Heart right ventricle (tissue), 16 donors: Measurements from ENCODE around the gene LRRC7. TPM values are rescaled to one million over a fixed set of nuclear protein-coding genes. Genes with fewer than 3 reads are reported as not detected.

Experiments
- ATAC-seq, 8 donors: fragments of 200-7000 bp; cut with Tn5 transposase; one replicate each; pipeline ENCODE4 v1.9.1; 2020; ENCODE audit warnings: mild to moderate bottlenecking in 8 of 8, moderate library complexity in 8 of 8, moderate number of reproducible peaks in 1 of 8
- DNase-seq, 2 donors: peaks; one replicate each; pipeline ENCODE4 v3.0.0-alpha.2; 2020
- H3K27ac ChIP-seq, 10 donors: fragments of 200-600 bp; sonication (generic) in 2 of 10; one replicate each; pipeline versions ENCODE4 v1.5.0 to v1.8.0; 2020 to 2022; ENCODE audit warnings: mild to moderate bottlenecking in 3 of 10
- H3K27me3 ChIP-seq, 7 donors: fragments of 200-600 bp; one replicate each; pipeline ENCODE4 v1.8.0; 2021 to 2022; ENCODE audit warnings: mild to moderate bottlenecking in 2 of 7
- H3K36me3 ChIP-seq, 9 donors: fragments of 200-600 bp; sonication (generic) in 1 of 9; one replicate each; pipeline versions ENCODE4 v1.5.0 to v1.8.0; 2020 to 2022; ENCODE audit warnings: mild to moderate bottlenecking in 2 of 9
- H3K4me1 ChIP-seq, 9 donors: fragments of 200-600 bp; sonication (generic) in 1 of 9; one replicate each; pipeline versions ENCODE4 v1.5.0 to v1.8.0; 2020 to 2022; ENCODE audit warnings: mild to moderate bottlenecking in 4 of 9
- H3K4me3 ChIP-seq, 10 donors: fragments of 200-600 bp; sonication (generic) in 2 of 10; one replicate each; pipeline versions ENCODE4 v1.5.0 to v1.8.0; 2020 to 2022; ENCODE audit warnings: mild to moderate bottlenecking in 7 of 10, moderate library complexity in 2 of 10
- H3K9me3 ChIP-seq, 11 donors: fragments of 200-600 bp in 10 of 11; sonication (generic) in 2 of 11; one replicate each; pipeline versions ENCODE4 v1.5.0 to v1.8.0; 2013 to 2022; ENCODE audit warnings: mild to moderate bottlenecking in 2 of 11, control low read depth in 1 of 11, moderate library complexity in 1 of 11
- WGBS, 2 donors: extraction: QIAGEN DNeasy Blood & Tissue Kit; methylation state at CpG; one replicate each; pipeline ENCODE4 v1.1.7; 2013; ENCODE audit warnings: inconsistent platforms in 1 of 2; 5-methylcytosine and 5-hydroxymethylcytosine counted together
- intact Hi-C, 10 donors: fragments of 100-400 bp; cut with DNase I; formaldehyde crosslinking; loops; one replicate each; pipeline versions ENCODE4 v1.11.1 to v1.14.2; 2022
- polyA plus RNA-seq, 2 donors: library from polyadenylated mRNA; stranded (reverse); fragments of 200-250 nt; gene quantifications; one replicate each; pipeline ENCODE4 v1.2.3, GENCODE V29; 2013
- total RNA-seq, 10 donors: library from RNA; stranded (reverse); fragmentation: NEBNext Ultra II Directional in 3 of 10; extraction: Animal tissue kit (Norgen Biotek cat#: 25700) in 3 of 10; gene quantifications; one replicate each; pipeline versions ENCODE4 v1.2.1 to v1.2.4, GENCODE V29; 2021 to 2023
- TF ChIP-seq, protein P1 (sequence below), 9 donors: fragments of 200-600 bp; sonication (generic) in 2 of 9; IDR thresholded peaks; one replicate each; pipeline versions ENCODE4 v1.5.0 to v1.8.0; 2021 to 2022; ENCODE audit warnings: antibody characterized with exemption in 9 of 9, mild to moderate bottlenecking in 5 of 9, moderate library complexity in 1 of 9
- donor health status: Arrhythmogenic right ventricular cardiomyopathy.
- donor health status: ischemic (EF 13 %, LVEDD 7.1; RV severe dilation, severe dysfunction).
- donor health status: healthy with polysubstance abuse.
- donor health status: DM: no; HTN: yes; CAD: no.
- donor health status: DM: no; HTN: no; CAD: no.
- donor health status: ischemic (EF 25% LVEDD 6.9; RV normal size, moderate dysfunction).
- donor health status: ischemic (EF 25% LVEDD 5.7; RV mildly dilated, moderate dysfunction).
- donor health status: healthy.
- donor health status: DM: yes; HTN: yes; CAD: no.
- donor health status: Ischemic cardiomyopathy.
- donor health status: ischemic (EF 35%, LVEDD 5.7; RV mildly dilated, moderate dysfunction).
- donor health status: nonischemic (EF 11% LVEDD 7.7; RV severe dilation, severe dysfunction).
- donor health status: DM: yes; HTN: yes; CAD: no.
- donor health status: PGD.
- donor health status: ischemic (EF 29% LVEDD 5.4; RV normal size, mild dysfunction).
- donor health status: nonischemic (EF 23%, LVEDD 6.1; RV moderate dilation, normal function).

Gene LRRC7
- total and polyA plus RNA-seq, 12 donors: 0.03 to 2.1 (median 0.59) TPM

DNA sequence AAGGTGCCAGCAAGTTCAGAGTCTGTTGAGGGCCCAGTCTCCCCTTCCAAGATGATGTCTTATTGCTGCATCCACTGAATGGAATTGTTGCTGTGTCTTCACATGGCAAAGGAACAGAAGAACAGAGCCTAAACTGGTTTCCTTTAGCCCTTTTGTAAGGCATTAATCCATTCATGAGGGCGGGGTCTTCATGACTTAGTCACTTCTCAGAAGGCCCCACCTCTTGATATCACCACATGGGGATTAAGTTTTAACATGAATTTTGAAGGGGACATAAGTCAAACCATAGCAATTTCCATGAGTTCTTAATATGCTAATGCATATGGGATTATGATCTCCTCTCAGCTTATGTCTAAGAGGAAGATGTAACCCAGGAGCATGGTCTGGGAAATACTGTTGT, 182.9 kb downstream of the LRRC7 start:
- no peaks in the 10 kb centered on the region for H3K9me3 ChIP-seq
- H3K27me3 ChIP-seq: no peaks in the 10 kb centered on the region
- H3K4me1 ChIP-seq: no peaks in the 10 kb centered on the region
- DNase-seq: no peak
- no peak for ATAC-seq
- WGBS, 2 donors: 88 to 100% methylated on average over 1 of the region's 1 CpG
- H3K4me3 ChIP-seq: no peak overlapping the region
- no peaks in the 10 kb centered on the region for H3K36me3 ChIP-seq
- no peak overlapping the region for H3K27ac ChIP-seq
- intact Hi-C loops: no loop called here
- TF ChIP-seq, protein P1, sequence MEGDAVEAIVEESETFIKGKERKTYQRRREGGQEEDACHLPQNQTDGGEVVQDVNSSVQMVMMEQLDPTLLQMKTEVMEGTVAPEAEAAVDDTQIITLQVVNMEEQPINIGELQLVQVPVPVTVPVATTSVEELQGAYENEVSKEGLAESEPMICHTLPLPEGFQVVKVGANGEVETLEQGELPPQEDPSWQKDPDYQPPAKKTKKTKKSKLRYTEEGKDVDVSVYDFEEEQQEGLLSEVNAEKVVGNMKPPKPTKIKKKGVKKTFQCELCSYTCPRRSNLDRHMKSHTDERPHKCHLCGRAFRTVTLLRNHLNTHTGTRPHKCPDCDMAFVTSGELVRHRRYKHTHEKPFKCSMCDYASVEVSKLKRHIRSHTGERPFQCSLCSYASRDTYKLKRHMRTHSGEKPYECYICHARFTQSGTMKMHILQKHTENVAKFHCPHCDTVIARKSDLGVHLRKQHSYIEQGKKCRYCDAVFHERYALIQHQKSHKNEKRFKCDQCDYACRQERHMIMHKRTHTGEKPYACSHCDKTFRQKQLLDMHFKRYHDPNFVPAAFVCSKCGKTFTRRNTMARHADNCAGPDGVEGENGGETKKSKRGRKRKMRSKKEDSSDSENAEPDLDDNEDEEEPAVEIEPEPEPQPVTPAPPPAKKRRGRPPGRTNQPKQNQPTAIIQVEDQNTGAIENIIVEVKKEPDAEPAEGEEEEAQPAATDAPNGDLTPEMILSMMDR (IDR thresholded peaks at IDR 0.05): no peak

DNA sequence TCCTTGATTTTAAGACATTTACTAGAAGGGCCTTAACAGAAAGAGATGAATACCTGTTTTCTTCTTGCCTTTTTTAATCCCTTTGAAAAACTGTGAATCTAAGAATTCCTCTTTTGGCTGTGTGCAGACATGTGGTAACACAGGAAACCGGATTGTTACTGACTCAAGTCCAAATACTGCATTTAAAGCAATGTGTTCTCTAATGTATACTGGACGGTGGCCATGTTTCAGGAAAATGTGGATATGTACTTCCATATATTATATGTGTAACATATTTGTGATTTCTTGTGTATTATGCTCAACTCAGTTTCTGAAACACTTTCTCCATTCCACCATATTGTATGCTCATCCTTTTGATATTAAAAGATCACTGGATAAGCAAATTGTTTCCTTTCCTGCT, 185.1 kb downstream of the LRRC7 start:
- 72 to 76% methylated on average over 2 of the region's 2 CpGs for WGBS, 2 donors
- Histone ChIP-seq H3K4me1 (no peaks in the 10 kb centered on the region), H3K4me3 (no peak overlapping the region), H3K27ac (no peak overlapping the region), H3K36me3 (no peaks in the 10 kb centered on the region), H3K27me3 (no peaks in the 10 kb centered on the region), H3K9me3 (no peaks in the 10 kb centered on the region)
- no peak for ATAC-seq
- intact Hi-C loops: no loop called here
- DNase-seq: no peak
- TF ChIP-seq, protein P1 (IDR thresholded peaks at IDR 0.05): no peak

DNA sequence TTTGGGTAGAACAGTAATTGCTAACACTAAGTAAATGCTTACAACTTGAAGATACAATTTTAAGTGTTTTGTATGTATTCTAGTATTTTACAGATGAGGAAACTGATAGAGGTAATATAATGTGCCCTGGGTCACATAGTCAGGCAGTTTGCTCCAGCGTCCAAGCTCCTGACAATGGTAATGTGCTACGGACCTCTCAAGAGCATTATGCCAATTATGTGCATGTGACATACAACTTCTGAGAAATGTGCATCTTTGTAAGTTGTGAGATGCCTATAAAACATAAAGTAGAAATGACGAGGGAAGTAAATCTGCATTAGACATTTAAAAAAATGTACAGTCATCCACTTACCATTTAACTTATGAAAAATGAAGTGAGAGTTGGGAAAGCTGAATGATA, 186.8 kb downstream of the LRRC7 start:
- H3K4me3 ChIP-seq: no peak overlapping the region
- WGBS, 2 donors: 85 to 92% methylated on average over 3 of the region's 3 CpGs
- H3K36me3 ChIP-seq: no peaks in the 10 kb centered on the region
- ATAC-seq (no peak), DNase-seq (no peak)
- TF ChIP-seq, protein P1 (IDR thresholded peaks at IDR 0.05): no peak
- H3K27ac ChIP-seq: no peak overlapping the region
- H3K27me3 ChIP-seq: no peaks in the 10 kb centered on the region
- no peaks in the 10 kb centered on the region for H3K4me1 ChIP-seq
- no peaks in the 10 kb centered on the region for H3K9me3 ChIP-seq
- intact Hi-C loops: no loop called here

DNA sequence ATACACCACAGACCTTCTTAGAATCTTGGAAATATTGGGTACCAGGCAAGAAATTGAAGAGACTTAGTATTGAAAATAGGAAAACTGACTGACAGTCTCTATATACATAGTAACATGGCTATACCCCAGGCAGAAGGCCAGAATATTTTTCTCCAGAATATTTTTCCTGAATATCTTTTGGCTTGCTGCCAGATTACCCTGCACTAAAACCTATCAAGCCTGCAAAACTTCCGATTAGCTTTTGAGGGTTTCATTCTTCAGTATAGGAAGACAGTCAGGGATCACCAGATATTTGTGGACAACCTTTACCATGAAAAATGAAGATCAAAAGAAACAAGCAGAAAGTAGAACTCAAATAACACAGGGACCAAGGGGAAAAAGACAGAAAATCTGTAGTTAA, 187.9 kb downstream of the LRRC7 start:
- intact Hi-C loops: no loop called here
- no peak overlapping the region for H3K27ac ChIP-seq
- no peaks in the 10 kb centered on the region for H3K36me3 ChIP-seq
- no peaks in the 10 kb centered on the region for H3K27me3 ChIP-seq
- DNase-seq (no peak), ATAC-seq (no peak)
- TF ChIP-seq, protein P1 (IDR thresholded peaks at IDR 0.05): no peak
- no peaks in the 10 kb centered on the region for H3K4me1 ChIP-seq
- no peaks in the 10 kb centered on the region for H3K9me3 ChIP-seq
- no peak overlapping the region for H3K4me3 ChIP-seq
- WGBS, 2 donors: 17 to 33% methylated on average over 1 of the region's 1 CpG

DNA sequence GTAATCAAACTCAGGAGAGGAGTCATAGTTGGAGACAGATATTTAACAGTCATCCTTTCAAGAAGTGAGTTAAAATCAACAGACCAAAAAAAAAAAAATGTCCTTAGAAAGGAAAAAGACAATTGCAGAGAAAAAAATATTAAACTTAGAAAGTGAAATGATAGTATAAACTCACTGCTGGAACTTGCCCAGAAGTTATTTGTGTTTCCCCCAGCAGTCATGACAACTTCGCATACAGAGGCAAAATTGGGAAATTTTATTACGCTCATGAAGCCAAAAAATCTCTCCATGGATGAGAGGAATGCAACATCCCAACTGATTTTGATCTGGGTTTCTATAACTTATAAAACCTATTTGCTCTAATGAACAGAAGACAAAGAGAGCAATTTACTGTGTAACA, 198.2 kb downstream of the LRRC7 start:
- TF ChIP-seq, protein P1 (IDR thresholded peaks at IDR 0.05): no peak
- 34 to 38% methylated on average over 2 of the region's 2 CpGs for WGBS, 2 donors
- DNase-seq (no peak), ATAC-seq (no peak)
- intact Hi-C loops: no loop called here
- no peaks in the 10 kb centered on the region for H3K9me3 ChIP-seq
- no peak overlapping the region for H3K27ac ChIP-seq
- no peak overlapping the region for H3K4me3 ChIP-seq
- H3K36me3 ChIP-seq: no peaks in the 10 kb centered on the region
- H3K27me3 ChIP-seq: no peaks in the 10 kb centered on the region
- H3K4me1 ChIP-seq: no peaks in the 10 kb centered on the region
